HG02884 (cell line): Measurements from ENCODE around the gene RHBDF1.

Experiments used
- ATAC-seq: cut with Tn5 transposase; IDR thresholded peaks from one replicate; pipeline ENCODE4 v1.9.1; 2021; ENCODE audit warnings: mild to moderate bottlenecking, moderate library complexity; ENCODE audit not compliant: unreplicated experiment

The RHBDF1 gene

DNA sequence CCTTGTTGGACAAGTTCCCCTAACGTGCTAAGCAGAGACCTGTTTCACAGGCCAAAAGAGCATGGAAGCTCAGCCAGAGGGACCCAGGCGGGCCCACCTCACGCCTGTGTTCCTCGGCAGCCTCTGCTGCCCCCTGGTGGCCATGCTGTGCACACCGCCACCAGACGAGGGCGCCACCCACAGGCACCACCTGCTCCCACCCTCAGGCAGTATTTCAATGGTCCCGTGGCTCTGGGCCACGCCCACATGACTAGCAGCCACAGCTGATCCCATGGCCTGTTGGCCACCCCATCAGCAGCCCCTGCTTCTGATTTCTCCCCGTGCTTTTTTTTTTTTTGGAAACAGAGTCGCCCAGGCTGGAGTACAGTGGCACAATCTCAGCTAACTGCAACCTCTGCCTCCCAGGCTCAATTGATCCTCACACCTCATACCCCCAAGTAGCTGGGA lies 24.5 kb upstream of the RHBDF1 start:
- no peak for ATAC-seq

GRCh38 chr16:94918-95265 lies 22.5 kb upstream of the RHBDF1 start:
- no peak for ATAC-seq

DNA sequence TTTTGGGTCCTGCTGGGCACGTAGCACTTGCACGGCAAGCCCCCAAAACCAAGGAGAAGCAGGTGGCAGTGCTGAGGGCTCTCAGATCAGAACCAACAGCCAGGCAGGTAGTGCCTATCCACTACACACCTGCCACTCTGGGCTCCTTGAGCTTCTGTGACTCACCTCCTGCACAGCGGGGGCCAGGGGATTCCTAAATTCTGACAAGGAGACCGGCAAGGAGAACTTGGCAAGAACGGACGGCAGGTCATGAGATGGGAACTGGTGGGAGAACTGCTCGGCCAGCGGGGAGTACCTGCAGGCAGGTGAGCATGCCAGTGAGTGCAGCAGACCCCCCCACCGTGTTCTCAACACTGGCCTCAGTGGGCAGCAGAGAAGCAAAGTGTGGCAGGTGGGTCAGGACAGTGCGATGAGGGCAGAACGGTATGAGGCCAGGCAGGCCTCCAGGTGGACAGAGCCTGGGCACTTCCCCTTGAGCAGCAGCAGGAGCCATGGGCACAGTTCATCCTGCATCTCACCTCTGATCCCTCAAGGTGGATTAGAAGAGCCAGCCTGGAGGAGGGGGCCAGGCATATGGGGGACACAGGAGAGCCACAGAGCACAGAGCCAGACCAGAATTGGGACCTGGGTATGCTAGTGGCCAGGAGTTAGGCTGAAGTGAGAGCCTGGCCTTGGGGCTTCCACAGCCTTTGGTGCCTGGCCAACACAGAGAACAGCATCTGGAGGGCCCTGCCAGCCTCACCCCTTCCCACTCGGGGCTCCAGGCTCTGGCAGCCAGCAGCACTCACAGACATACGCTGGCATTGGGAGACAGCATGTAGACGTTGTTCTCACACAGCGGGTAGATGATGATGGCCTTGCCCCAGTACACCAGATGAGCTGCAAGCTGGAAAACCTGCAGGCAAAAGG lies 20.3 kb upstream of the RHBDF1 start:
- no peak for ATAC-seq

- no peak for ATAC-seq
These were observed 19.1 kb upstream of the RHBDF1 start for GRCh38 chr16:91484-91883.

DNA sequence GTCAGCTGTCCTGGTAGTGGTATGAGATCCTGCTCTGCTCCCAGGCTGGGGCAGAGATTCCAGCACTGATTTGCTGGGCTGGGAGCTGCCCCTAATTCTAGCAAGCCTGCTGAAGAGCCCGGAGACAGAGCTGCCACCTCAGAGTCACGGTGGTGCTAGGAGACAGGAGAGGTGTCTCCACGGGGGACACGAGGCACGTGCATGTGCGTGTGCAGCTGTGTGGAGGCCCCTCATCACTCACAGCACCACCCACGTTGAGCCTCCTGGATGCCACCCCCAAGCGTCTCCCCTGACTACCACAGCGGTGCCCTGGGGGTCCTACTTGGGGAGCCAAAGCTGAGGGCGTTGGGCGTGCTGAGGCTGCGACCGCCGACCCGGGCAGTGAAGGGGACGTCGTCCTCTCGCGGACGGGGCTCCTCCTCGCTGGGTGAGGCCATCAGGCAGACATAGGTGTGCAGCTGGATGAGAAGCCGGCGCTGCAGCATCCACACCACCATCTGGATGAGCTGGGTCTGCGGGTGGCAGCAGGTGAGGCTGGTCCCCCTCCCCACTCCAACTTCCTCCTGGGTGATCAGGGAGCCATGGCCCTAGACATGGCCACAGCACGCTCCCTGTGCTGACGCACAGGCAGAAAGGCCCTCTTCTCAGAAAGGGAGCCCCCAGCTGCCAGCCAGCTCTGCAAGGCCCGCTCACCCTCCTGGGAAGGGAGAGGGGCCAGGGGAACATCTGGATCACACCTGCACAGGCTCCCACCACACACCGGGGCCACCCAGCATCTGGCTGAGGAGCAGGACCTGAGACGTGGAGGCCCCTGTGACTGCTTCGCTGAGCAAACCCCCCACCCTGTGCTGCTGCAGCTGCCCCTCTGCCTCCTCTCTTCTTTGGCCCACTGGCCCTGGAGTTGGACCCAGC lies 17.2 kb upstream of the RHBDF1 start:
- ATAC-seq, result no peak

GRCh38 chr16:88613-89012 lies 16.2 kb upstream of the RHBDF1 start:
- no peak for ATAC-seq

DNA sequence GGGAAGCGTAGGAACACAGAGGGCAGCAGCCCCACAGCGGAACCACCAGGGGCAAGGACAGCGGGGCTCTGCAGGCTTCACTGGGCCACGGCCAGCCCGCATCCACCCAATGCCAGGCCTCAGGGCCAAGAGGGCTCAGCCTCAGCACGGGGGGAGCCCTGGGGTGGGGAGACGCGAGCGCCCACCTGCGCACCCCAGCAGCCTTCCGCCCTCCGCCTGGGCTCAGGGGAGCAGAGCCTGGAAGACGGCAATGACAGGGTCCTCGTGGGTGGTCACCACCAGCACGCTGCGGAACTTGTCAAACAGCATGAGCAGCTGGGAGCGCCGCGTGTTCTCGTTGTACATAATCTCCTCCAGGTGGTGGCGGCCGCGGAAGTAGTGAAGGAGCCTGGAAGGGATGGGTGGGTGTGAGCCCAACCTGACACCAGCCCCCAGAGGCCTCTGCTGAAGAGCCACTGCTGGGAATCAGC lies 14.1 kb upstream of the RHBDF1 start:
- ATAC-seq, result no peak

GRCh38 chr16:85865-86264 lies 13.4 kb upstream of the RHBDF1 start:
- no peak for ATAC-seq

DNA sequence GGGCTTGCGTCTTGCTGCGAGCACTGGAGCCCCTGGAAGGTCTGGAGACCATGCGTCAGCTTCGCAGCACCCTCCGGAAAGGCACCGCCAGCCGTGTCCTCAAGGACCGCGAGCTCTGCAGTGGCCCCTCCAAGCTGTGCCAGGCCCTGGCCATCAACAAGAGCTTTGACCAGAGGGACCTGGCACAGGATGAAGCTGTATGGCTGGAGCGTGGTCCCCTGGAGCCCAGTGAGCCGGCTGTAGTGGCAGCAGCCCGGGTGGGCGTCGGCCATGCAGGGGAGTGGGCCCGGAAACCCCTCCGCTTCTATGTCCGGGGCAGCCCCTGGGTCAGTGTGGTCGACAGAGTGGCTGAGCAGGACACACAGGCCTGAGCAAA lies 13.0 kb upstream of the RHBDF1 start:
- ATAC-seq, result no peak

DNA sequence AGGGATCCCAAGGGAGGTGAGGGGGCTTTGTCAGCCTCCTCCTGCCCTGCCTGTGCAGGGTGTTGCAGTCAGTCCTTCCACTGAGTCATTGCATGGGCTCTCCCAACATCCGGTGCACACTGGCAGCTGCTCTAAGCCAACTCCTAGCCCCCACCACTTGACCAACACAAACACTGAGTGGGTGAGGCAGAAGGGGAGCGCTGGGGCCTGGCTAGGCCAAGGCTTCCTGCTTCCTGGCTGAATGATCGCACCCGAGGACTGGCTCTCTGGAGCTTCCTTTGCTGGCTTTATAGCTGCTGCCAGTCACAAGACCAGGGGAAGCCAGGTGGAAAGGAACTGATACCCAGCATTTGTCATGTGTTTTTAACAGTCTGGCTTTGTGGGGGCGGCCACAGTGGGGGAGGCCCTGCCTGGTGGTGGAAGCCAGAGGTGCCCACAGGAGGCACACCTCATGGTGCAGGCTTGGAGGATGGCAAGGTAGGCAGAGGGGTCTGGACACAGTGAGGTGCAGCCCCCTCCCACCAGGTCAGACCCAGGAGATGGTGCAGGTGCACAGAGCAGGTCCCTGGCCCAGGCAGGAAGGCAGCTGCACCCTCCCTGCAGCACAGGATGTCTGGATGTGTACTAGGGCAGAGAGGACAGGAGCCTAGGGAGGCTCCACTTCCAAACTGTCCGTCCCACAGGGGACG lies 12.4 kb upstream of the RHBDF1 start:
- no peak for ATAC-seq

- no peak for ATAC-seq
These were observed 11.6 kb upstream of the RHBDF1 start for GRCh38 chr16:83781-84615.

DNA sequence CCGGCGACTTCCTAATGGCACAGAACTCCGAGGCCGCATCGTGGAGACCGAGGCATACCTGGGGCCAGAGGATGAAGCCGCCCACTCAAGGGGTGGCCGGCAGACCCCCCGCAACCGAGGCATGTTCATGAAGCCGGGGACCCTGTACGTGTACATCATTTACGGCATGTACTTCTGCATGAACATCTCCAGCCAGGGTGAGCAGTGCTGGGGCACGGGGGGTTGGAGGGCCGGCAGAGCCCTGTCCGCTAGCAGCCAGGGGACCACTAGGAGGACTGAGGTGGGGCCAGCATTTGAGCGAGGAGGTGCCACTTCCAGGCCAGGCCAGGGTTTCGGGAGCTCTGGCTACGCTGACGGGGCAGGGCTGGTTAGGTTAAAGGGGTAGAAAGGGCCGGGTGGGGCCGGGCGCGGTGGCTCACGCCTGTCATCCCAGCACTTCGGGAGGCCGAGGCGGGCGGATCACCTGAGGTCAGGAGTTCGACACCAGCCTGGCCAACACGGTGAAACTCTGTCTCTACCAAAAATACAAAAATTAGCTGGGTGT lies 10.7 kb upstream of the RHBDF1 start:
- ATAC-seq, result no peak

- ATAC-seq, result no peak
These were observed 7.0 kb upstream of the RHBDF1 start for GRCh38 chr16:79151-80054.

GRCh38 chr16:78444-79150 lies 6.2 kb upstream of the RHBDF1 start:
- ATAC-seq, result no peak

DNA sequence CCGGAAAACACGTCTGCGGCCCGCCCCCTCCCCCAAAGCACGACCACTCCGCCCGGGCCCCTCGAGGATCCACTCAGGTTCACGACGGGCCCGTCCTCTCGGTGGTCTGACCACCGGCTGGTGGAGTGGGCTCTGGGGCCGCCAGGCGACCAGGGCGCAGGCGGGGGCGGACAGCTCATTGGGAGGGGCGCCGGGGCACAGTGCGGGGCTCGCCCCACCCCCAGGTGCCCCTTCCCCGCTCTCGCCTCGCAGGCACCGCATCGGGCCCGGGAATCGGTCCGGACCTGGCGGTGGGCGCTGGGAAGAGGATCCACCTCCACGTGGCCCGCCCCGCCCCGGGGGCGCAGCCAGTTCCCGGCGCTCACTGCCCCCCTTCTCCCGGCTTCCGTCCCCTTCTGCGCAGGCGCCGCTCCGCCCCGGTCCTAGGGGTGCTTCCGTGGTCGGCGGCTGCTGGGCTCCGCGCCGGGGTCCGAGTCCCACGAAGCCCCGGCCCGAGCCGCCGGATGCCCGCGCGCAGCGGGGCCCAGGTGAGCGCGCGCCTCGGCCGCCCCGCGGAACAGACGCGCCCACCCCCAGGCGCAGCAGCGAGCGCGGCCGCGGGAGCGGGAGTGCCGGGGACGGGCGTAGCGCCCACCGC lies 5.5 kb upstream of the RHBDF1 start, which contains the start of gene MPG:
Gene MPG (plus strand): TSS at position 419 of the 637 bp plus-strand sequence. CDS start 85 bp downstream, at position 504.
- peak; percentile 65 for ATAC-seq

GRCh38 chr16:77273-77806 lies 4.9 kb upstream of the RHBDF1 start:
- ATAC-seq, result peak; percentile 24

DNA sequence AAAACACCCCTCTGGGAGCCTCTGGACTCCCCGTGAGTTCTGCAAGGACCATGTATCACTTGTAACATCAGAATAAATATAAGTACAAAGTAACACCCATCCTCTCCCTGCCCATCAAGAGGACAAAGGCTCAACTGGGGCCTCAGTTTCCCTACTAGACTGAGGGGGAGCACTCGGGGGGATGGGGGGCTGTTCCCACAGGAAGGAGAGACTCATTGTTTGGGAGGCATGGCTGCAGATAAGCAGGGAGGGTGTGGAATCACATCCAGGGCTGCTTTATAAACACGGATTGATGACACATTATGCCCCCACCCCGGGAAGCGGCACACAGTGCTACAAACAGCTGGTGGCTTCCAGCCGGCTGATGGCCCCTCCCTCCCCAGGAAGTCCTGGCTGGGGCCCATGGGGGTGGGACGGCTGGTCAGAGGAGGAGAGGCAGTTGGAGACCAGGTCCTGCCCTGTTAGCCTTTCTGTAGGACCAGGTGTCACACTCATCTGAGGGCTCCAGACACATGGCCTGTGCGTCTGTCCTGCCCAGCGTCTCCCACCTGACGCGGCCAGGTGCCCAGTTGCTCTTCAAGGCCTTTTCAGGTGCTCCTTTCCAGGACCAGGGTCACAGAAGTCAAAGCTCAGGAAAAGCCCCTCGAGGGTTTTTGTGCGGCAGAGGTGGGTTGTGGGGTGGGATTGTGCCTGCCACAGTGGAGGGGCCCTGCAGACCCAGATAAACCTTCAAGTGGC lies 4.3 kb upstream of the RHBDF1 start:
- no peak for ATAC-seq
